ENCODE results near the gene DMRT1.
"Not testable (repeated sequence)": the region's sequence is repeated elsewhere in the genome, so short reads cannot be mapped to it uniquely, and the experiment has no call there.

The DMRT1 gene

GRCh38 chr9:860706-861105 is 19.2 kb downstream of the DMRT1 start:
- DNase-seq (ENCODE audit: low read depth): no peak

- DNase-seq (ENCODE audit: low read depth): not testable (repeated sequence)
These were observed 20.0 kb downstream of the DMRT1 start for GRCh38 chr9:861525-861924.

- DNase-seq (ENCODE audit: low read depth): no peak
These were observed 33.8 kb downstream of the DMRT1 start for GRCh38 chr9:875119-875962.

GRCh38 chr9:876425-876824 is 34.9 kb downstream of the DMRT1 start:
- no peak for DNase-seq (ENCODE audit: low read depth)

- no peak for DNase-seq (ENCODE audit: low read depth)
These were observed 36.7 kb downstream of the DMRT1 start for GRCh38 chr9:878239-878638.

DNA sequence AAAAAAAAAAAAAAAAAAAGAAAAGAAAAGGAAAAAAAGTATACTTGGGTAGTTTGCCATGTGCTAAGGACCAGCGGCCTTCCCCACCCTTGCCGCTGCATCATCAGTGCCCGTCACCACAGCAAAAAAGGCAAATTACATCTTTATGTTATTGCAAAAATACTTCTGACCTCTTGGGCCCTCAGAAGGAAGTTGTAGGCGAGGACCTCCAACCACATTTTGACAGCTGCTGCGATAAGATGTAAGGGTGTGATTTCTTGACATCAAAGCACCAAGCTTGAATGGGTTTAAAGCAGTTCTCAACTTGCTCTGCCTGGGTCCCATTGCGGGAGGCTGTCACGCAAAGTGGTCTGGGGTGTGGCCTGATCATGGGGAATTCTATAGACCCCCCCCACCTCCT is 39.2 kb downstream of the DMRT1 start:
- DNase-seq (ENCODE audit: low read depth): no peak

DNA sequence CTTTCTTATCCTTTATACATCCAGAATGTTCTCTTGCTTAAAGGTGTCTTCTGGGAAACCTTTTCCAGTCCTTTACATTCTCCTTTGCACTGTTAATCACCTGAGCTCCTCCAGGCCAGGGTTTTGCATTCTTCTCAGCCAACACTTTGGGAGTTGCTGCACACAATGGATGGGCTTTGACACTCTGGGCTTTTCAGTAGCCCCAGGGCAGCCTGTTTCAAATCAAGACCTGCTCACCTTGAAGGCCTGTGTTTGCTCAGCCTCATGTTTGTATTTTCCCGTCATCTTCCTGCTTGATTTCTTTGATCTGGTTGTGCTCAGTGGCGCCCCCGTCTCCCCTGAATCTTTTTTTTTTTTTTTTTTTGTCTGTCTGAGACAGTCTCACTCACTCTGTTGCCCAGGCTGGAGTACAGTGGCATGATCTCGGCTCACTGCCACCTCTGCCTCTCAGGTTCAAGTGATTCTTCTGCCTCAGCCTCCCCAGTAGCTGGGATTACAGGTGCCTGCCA is 41.0 kb downstream of the DMRT1 start:
- no peak for DNase-seq (ENCODE audit: low read depth)

GRCh38 chr9:883011-883410 is 41.5 kb downstream of the DMRT1 start:
- DNase-seq (ENCODE audit: low read depth): no peak

DNA sequence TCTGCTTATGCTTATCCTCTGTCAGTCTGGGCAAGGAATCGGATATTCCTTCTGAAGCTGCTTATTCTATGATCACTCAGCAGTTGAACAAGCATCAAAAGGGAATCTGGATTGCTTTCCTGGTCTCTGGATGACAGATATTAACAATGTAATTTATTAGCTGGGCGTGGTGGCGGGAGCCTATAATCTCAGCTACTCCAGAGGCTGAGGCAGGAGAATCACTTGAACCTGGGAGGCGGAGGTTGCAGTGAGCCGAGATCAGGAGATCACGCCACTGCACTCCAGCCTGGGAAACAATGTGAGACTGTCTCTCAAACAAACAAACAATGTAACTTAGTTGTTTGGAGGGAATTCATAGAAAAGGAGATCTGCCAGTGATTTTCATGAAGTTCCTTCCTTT is 45.4 kb downstream of the DMRT1 start:
- DNase-seq (ENCODE audit: low read depth): no peak

- DNase-seq (ENCODE audit: low read depth): no peak
These were observed 50.6 kb downstream of the DMRT1 start for GRCh38 chr9:892123-892522.

GRCh38 chr9:893115-893514 is 51.6 kb downstream of the DMRT1 start:
- no peak for DNase-seq (ENCODE audit: low read depth)

GRCh38 chr9:893843-894420 is 52.4 kb downstream of the DMRT1 start:
- peak; percentile 18 for DNase-seq (ENCODE audit: low read depth)

GRCh38 chr9:899440-900184 is 58.1 kb downstream of the DMRT1 start:
- no peak for DNase-seq (ENCODE audit: low read depth)

DNA sequence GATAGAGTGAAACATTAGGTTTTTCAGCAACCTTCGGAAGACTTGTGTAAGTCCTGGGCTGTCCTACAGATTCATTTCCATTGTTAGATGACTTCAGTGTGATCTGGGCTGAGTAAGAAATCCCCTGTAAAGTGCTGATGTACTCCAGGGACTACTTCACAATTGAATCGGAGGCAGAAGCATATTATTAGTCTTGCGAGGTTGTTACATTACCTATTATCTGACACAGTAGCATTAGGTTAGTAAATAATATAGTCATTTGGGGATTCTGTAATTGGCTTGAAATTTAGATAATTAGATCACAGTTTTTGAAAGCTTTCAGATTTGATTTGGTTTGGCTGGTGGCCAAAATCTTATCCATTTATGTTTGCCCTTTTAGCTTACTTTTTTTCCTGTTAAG is 62.4 kb downstream of the DMRT1 start:
- DNase-seq (ENCODE audit: low read depth): no peak

GRCh38 chr9:905906-906305 is 64.4 kb downstream of the DMRT1 start:
- no peak for DNase-seq (ENCODE audit: low read depth)

DNA sequence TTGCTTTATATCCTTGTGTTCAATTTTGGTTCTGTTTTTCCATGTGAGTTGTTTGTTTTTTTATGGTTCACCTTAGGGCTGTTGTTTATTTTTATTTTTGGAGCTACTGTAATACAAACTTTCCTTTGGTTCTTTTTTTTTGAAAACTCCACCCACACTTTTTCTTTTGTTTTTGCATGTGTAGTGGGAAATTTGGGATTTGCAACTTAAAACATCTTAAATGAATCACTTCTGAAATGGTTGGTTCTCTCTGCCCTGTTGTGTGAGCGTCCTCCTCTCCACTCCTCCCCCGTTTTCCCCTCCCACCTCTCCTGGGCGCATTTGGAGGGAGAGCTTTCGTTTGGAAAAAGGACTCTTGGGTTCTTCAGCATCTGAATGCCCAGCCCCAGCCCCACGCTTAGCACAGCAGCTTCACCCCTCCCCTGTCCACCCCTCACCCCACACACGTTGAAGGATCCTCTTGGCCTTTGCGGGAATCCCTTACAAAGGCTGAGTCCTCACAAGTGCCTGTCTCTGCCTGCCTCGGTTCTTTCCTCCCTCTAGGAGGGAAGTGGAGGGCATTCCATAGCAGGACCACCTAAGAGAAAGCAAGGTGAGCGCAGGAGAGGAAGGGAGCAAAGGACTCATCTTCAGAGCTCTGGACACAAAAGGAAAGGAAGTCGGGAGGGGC is 67.2 kb downstream of the DMRT1 start:
- DNase-seq (ENCODE audit: low read depth): no peak

GRCh38 chr9:911005-911404 is 69.5 kb downstream of the DMRT1 start:
- no peak for DNase-seq (ENCODE audit: low read depth)

GRCh38 chr9:912776-913175 is 71.3 kb downstream of the DMRT1 start:
- DNase-seq (ENCODE audit: low read depth): no peak

DNA sequence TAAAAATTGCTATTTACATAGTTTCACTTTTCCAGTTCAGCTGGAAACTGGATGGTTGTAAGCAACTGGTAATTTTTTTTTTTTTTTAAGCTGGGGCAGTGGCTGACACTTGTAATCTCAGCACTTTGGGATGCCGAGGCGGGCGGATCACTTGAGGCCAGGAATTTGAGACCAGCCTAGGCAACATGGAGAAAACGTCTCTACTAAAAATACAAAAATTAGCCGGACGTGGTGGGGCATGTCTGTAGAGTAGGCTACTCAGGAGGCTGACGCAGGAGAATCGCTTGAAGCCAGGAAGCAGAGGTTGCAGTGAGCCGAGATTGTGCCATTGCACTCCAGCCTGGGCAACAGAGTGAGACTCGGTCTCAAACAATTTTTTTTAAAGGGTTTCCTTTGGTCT is 72.0 kb downstream of the DMRT1 start:
- DNase-seq (ENCODE audit: low read depth): not testable (repeated sequence)

- no peak for DNase-seq (ENCODE audit: low read depth)
These were observed 76.2 kb downstream of the DMRT1 start for GRCh38 chr9:917730-918129.

GRCh38 chr9:920927-921326 is 79.4 kb downstream of the DMRT1 start:
- no peak for DNase-seq (ENCODE audit: low read depth)

DNA sequence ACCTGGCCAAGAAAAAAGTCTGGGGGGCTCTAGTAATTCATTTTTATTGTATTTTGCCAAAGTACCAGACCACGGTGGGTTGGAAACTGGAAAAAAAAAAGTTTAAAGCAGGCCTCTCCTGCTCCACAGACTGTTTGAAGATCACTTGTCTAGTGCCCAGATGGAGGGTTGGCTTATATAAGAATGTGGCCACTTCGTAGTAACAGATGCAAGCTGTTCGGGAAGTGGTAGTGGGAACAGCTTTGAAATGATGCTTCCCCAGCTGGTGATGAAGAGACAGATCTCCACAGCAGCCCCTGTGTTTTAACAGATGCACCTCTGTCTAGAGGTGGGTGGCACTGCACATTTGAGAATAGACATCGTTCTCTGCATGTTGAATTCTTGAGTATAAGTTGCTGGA is 80.7 kb downstream of the DMRT1 start:
- DNase-seq (ENCODE audit: low read depth): no peak
